CD4-positive, alpha-beta T cell (primary cell): ENCODE results near the gene LPP. TPM values are rescaled to one million over a fixed set of nuclear protein-coding genes. Genes with fewer than 3 reads are reported as not detected.

Source experiments
- ATAC-seq: fragments of 200-7000 bp; cut with Tn5 transposase; one replicate; pipeline ENCODE4 v1.10.0; 2022; ENCODE audit warnings: mild to moderate bottlenecking; ENCODE audit not compliant: poor library complexity
- CTCF ChIA-PET: fragments of 350-600 bp; sonication (Branson Sonifier 250); formaldehyde crosslinking; loops from one replicate; lab custom pipeline; 2021; ENCODE audit warnings: antibody characterized with exemption, inconsistent platforms; lab: Charles Lee
- POLR2A ChIA-PET: fragments of 350-600 bp; sonication (Branson Sonifier 250); formaldehyde crosslinking; loops from one replicate; lab custom pipeline; 2021; ENCODE audit warnings: antibody characterized with exemption, inconsistent platforms; lab: Charles Lee
- DNase-seq, 14 experiments: peaks; one replicate each; pipeline ENCODE4 v3.0.0-alpha.2; 2013 to 2020; ENCODE audit warnings: mixed read lengths in 2 of 14
- H3K27ac ChIP-seq, 2 donors: one replicate each; pipeline versions ENCODE4 v1.5.1 to v1.7.0; 2013; ENCODE audit warnings: low read length in 2 of 2, low read depth in 1 of 2, mild to moderate bottlenecking in 1 of 2
- H3K27me3 ChIP-seq, 2 experiments: 1 replicate in 1 of 2; 2 replicates in 1 of 2; pipeline versions ENCODE4 v1.6.1 to v1.7.0; 2013; ENCODE audit warnings: low read length in 2 of 2, control low read depth in 1 of 2, mild to moderate bottlenecking in 1 of 2, moderate library complexity in 1 of 2; ENCODE audit not compliant: insufficient read depth in 2 of 2, control insufficient read depth in 1 of 2
- H3K36me3 ChIP-seq: one replicate; pipeline ENCODE4 v1.6.1; 2013; ENCODE audit warnings: low read length, control low read depth; ENCODE audit not compliant: insufficient read depth
- H3K4me1 ChIP-seq: one replicate; pipeline ENCODE4 v1.6.1; 2013; ENCODE audit warnings: low read length, control low read depth; ENCODE audit not compliant: insufficient read depth
- H3K4me3 ChIP-seq: one replicate; pipeline ENCODE4 v1.5.1; 2013; ENCODE audit warnings: mild to moderate bottlenecking, low read length, moderate library complexity
- H3K9me3 ChIP-seq, 2 experiments: 1 replicate in 1 of 2; 2 replicates in 1 of 2; pipeline versions ENCODE4 v1.6.1 to v1.7.0; 2013; ENCODE audit warnings: low read length in 2 of 2, mild to moderate bottlenecking in 2 of 2, control low read depth in 1 of 2, moderate library complexity in 1 of 2; ENCODE audit not compliant: control insufficient read depth in 1 of 2, insufficient read depth in 1 of 2
- H3K27ac Mint-ChIP-seq: one replicate; pipeline ENCODE4 v1.8.0; 2020; ENCODE audit warnings: mixed read lengths
- H3K27me3 Mint-ChIP-seq: one replicate; pipeline ENCODE4 v1.8.0; 2021; ENCODE audit warnings: mixed read lengths
- H3K36me3 Mint-ChIP-seq: one replicate; pipeline ENCODE4 v1.8.0; 2021; ENCODE audit warnings: low read depth, mixed read lengths
- H3K4me1 Mint-ChIP-seq: one replicate; pipeline ENCODE4 v1.8.0; 2021; ENCODE audit warnings: low read depth, mixed read lengths
- H3K4me3 Mint-ChIP-seq: one replicate; pipeline ENCODE4 v1.8.0; 2020; ENCODE audit warnings: mild to moderate bottlenecking, mixed read lengths
- H3K9me3 Mint-ChIP-seq: one replicate; pipeline ENCODE4 v1.8.0; 2020; ENCODE audit warnings: mixed read lengths
- CTCF ChIP-seq: fragments of 200-600 bp; IDR thresholded peaks from one replicate; pipeline ENCODE4 v1.8.0; 2022; ENCODE audit warnings: antibody characterized with exemption, mild to moderate bottlenecking
- intact Hi-C, 2 experiments: fragments of 100-400 bp; cut with DNase I in 1 of 2; cut with micrococcal nuclease in 1 of 2; formaldehyde crosslinking; loops; one replicate each; pipeline versions ENCODE4 v1.15.1 to v1.9.0; 2023 to 2025; cut with DNase I, micrococcal nuclease
- total RNA-seq, 174 experiments: library from RNA in 2 of 174; stranded (reverse) in 2 of 174; gene quantifications; one replicate each; pipeline ENCODE4 v1.2.3 and lab custom pipeline; 2021 to 2026

Gene LPP
- total RNA-seq, 2 experiments from 2014 or later = 45.6 to 45.9 TPM

DNA sequence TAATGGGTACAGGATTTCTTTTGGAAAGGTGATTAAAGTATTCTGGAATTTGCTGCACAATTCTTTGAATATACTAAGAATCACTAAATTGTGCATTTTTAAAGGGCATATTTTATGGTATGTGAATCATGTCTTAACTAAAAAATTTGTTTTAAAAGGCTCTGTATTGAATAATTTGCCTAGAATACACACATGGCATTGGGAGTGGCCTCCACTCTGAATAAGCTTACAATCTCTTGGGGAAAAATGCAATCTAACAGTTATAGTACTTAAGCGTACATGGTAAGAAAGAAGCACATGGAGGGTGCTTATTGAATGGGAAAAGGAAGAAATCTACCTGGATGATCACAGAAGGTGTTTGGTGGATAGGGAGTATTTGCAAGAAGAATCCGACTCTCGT lies 385.1 kb downstream of the LPP start:
- CTCF ChIA-PET = no interaction called here

GRCh38 chr3:188539631-188540194 lies 385.8 kb downstream of the LPP start:
- POLR2A ChIA-PET = no interaction called here
- Mint-ChIP-seq H3K27me3 (no peaks in the 10 kb centered on the region), H3K4me1 (no peaks in the 10 kb centered on the region), H3K4me3 (no peak overlapping the region), H3K27ac (no peak overlapping the region), H3K36me3 (peaks cover 20% of the 10 kb centered on the region), H3K9me3 (no peaks in the 10 kb centered on the region)
- Histone ChIP-seq H3K9me3 (no peaks in the 10 kb centered on the region), H3K4me3 (no peak overlapping the region), H3K4me1 (no peaks in the 10 kb centered on the region), H3K27ac (no peak overlapping the region), H3K36me3 (peaks cover 3% of the 10 kb centered on the region), H3K27me3 (no peaks in the 10 kb centered on the region)
- no peak for TF ChIP-seq CTCF
- ATAC-seq = no peak
- CTCF ChIA-PET = no interaction called here
- DNase-seq = no peak
- intact Hi-C loops = no loop called here

More for the DNA sequence above, 385.1 kb downstream of the LPP start:
- peaks cover 20% of the 10 kb centered on the region for H3K36me3 Mint-ChIP-seq
- ATAC-seq (no peak), DNase-seq (no peak)
- H3K27me3 Mint-ChIP-seq = no peaks in the 10 kb centered on the region
- H3K27ac Mint-ChIP-seq = no peak overlapping the region
- H3K4me1 ChIP-seq = no peaks in the 10 kb centered on the region
- no peaks in the 10 kb centered on the region for H3K9me3 Mint-ChIP-seq
- no peak overlapping the region for H3K4me3 Mint-ChIP-seq
- intact Hi-C loops = no loop called here
- TF ChIP-seq CTCF = no peak
- H3K27me3 ChIP-seq = no peaks in the 10 kb centered on the region
- peaks cover 1% of the 10 kb centered on the region for H3K36me3 ChIP-seq
- no peaks in the 10 kb centered on the region for H3K9me3 ChIP-seq
- H3K4me3 ChIP-seq = no peak overlapping the region
- POLR2A ChIA-PET = no interaction called here
- H3K4me1 Mint-ChIP-seq = no peaks in the 10 kb centered on the region
- H3K27ac ChIP-seq = no peak overlapping the region

DNA sequence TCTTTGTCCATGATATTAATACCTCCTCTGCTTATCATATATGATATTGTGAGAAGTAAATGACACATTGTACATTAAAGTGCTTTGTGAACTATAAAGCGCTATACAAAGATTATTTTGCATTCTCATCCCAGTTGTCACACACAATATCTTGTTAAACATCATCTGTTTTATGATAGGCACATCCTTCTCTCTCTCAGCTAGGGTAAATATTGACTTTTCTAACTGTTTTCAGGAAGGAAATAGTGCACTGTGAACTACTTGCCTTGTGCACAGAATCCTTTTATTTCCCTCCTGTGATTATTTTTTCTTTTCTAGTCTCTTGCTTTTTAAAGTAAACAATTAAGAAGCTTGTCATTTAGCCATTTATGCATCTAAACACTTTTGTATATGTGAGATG lies 388.2 kb downstream of the LPP start:
- Histone ChIP-seq H3K36me3 (peaks cover 3% of the 10 kb centered on the region), H3K4me3 (no peak overlapping the region)
- POLR2A ChIA-PET = no interaction called here

More for the DNA sequence above, 388.2 kb downstream of the LPP start:
- Mint-ChIP-seq H3K36me3 (peaks cover 28% of the 10 kb centered on the region), H3K4me1 (no peaks in the 10 kb centered on the region), H3K27ac (no peak overlapping the region), H3K4me3 (no peak overlapping the region), H3K9me3 (no peaks in the 10 kb centered on the region), H3K27me3 (no peaks in the 10 kb centered on the region)
- no peaks in the 10 kb centered on the region for H3K9me3 ChIP-seq
- CTCF ChIA-PET = no interaction called here
- no peak for DNase-seq
- no peaks in the 10 kb centered on the region for H3K4me1 ChIP-seq
- no peak for ATAC-seq
- no peak overlapping the region for H3K27ac ChIP-seq
- no peaks in the 10 kb centered on the region for H3K27me3 ChIP-seq
- intact Hi-C loops = no loop called here
- TF ChIP-seq CTCF = no peak
